PFSK-1 (cell line): ENCODE data around the gene SYCN.

Source experiments
- FOXP2 ChIP-seq: optimal IDR thresholded peaks from 2 replicates; pipeline ENCODE3; 2011; ENCODE audit warnings: borderline replicate concordance, control low read depth, inconsistent platforms; ENCODE audit not compliant: insufficient read depth; ENCODE audit errors: extremely low read length, extremely low read depth
- POLR2AphosphoS5 ChIP-seq: IDR thresholded peaks from 2 replicates; pipeline ENCODE4 v1.6.1; 2012; ENCODE audit warnings: low read depth, mild to moderate bottlenecking, control low read depth, low read length, moderate library complexity
- SIN3A ChIP-seq: IDR thresholded peaks from 2 replicates; pipeline ENCODE4 v1.6.1; 2012; ENCODE audit warnings: mild to moderate bottlenecking, low read length, moderate library complexity, borderline replicate concordance; ENCODE audit not compliant: insufficient read depth
- TAF1 ChIP-seq: IDR thresholded peaks from 2 replicates; pipeline ENCODE4 v1.6.1; 2012; ENCODE audit warnings: low read length, control low read depth, borderline replicate concordance; ENCODE audit not compliant: insufficient read depth
- TF ChIP-seq, protein P1 (sequence below), 2 experiments: IDR thresholded peaks; 2 replicates each; pipeline versions ENCODE4 v1.6.1 to v1.8.0; 2011 to 2012; ENCODE audit warnings: low read depth in 2 of 2, low read length in 2 of 2, control low read depth in 1 of 2, inconsistent platforms in 1 of 2, mild to moderate bottlenecking in 1 of 2, moderate library complexity in 1 of 2; ENCODE audit not compliant: insufficient read depth in 1 of 2

SYCN gene

DNA sequence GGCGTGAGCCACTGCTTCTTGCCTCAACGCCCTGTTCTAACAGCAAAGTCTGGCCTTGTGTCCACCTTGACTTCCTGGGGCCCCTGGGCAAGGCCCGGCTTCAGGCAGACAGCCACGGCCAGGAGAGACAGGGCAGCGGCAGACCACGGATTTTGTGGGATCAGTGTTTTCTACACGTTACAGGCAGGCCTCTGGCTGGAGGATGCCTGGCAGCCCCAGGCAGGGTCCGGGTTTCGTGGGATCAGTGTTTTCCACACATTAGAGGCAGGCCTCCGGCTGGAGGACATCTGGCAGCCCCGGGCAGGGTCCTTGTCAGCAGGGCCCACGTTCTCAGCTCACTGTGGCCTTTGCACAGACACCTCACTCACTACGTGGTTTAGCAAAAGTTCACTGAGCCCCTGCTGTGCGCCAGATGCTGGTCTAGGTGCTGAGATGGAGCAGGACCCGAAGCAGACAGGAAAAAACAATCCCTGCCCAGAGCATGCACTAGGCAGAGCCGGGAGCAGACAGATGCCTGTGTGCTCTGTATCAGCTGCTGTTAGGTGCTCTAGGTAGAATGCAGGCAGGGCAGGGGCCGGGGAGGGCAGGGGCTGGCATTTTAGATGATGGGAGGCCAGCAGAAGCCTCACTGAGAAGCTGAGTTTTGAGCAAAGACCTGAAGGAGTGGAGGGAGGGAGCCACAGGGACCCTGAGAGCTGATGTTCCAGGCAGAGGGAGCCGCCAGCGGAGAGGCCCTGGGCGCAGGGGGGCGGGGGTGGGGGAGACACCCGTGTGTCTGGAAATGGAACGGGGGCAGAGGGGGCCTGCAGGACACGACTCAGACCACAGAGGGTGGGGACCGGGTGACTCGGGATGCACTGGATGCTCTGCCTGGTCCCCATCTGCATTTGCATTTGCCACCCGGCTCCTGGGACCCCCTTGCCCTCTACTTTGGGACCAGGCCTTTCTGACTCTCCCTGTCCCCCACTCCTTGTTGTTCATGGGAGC is 32.3 kb downstream of the SYCN start:
- TF ChIP-seq SIN3A (no peak), TAF1 (no peak)

DNA sequence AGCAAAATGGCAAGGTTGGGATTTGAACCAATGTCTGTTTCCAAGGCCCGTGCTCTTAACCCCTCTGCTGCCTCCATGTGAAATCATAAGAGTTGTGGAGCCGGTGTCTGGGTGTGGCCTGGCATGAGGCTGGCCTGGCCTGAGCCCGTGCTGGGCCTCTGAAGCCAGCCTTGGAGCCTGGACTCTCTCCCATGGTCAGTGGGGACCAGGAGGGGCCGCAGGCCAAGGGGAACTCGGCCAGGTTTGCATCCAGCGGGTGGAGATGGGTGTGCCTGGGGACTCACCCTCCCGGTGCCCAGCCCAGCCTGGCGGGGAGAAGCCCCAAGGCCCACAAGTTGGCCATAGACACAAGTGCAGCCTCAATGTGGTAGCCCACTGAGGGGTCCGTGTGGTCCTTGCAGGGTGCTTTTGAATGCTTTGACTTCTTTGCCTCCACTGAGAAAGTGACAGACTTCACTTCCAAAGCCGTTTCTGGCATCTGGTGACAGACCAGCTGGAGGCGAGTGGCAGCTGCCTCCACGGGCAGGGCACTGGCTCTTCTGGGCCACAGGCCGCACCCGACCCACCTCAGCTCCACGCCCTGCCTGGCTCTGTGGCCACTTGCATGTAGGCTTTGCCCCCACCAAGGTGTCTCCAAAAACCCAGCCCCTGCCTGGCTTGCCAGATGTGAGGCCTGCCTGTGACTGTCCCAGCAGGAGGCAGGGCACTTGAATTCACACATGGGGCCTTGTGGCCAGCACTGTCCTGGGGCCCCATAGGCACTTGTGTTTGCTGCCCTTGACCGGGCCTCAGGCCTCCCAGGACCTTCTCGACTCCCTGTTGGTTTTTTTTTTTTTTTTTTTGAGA is 33.5 kb downstream of the SYCN start:
- TF ChIP-seq, protein P1, sequence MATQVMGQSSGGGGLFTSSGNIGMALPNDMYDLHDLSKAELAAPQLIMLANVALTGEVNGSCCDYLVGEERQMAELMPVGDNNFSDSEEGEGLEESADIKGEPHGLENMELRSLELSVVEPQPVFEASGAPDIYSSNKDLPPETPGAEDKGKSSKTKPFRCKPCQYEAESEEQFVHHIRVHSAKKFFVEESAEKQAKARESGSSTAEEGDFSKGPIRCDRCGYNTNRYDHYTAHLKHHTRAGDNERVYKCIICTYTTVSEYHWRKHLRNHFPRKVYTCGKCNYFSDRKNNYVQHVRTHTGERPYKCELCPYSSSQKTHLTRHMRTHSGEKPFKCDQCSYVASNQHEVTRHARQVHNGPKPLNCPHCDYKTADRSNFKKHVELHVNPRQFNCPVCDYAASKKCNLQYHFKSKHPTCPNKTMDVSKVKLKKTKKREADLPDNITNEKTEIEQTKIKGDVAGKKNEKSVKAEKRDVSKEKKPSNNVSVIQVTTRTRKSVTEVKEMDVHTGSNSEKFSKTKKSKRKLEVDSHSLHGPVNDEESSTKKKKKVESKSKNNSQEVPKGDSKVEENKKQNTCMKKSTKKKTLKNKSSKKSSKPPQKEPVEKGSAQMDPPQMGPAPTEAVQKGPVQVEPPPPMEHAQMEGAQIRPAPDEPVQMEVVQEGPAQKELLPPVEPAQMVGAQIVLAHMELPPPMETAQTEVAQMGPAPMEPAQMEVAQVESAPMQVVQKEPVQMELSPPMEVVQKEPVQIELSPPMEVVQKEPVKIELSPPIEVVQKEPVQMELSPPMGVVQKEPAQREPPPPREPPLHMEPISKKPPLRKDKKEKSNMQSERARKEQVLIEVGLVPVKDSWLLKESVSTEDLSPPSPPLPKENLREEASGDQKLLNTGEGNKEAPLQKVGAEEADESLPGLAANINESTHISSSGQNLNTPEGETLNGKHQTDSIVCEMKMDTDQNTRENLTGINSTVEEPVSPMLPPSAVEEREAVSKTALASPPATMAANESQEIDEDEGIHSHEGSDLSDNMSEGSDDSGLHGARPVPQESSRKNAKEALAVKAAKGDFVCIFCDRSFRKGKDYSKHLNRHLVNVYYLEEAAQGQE (IDR thresholded peaks at IDR 0.05; ENCODE audit: insufficient read depth in 1 of 2, low read depth in 2 of 2, low read length in 2 of 2): no peak
- TF ChIP-seq TAF1 (no peak), POLR2AphosphoS5 (no peak), SIN3A (no peak), FOXP2 (no peak)

DNA sequence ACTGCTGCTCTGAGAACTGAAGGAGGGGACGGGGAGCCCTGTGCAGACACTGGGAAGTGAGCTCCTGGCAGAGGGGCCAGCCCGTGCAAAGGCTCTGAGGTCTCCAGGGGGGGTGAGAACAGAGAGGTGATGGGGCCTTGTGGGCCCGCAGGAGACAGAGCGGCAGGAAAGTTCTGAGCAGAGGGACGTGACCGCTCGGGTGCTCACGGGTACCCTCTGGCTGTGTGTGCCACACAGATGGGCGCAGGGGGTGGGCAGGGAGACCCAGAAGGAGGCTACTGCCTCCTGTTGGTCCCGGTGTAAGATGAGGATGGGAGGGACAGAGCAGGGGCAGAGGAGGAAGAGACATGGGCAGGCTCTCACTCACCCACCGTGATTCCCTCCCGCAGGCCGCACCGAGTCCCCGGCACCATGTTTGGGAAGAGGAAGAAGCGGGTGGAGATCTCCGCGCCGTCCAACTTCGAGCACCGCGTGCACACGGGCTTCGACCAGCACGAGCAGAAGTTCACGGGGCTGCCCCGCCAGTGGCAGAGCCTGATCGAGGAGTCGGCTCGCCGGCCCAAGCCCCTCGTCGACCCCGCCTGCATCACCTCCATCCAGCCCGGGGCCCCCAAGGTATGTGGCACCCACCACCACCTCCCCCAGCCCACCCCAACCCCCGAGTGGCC is 34.8 kb downstream of the SYCN start:
- TF ChIP-seq, protein P1 (IDR thresholded peaks at IDR 0.05; ENCODE audit: insufficient read depth in 1 of 2, low read depth in 2 of 2, low read length in 2 of 2): no peak
- TF ChIP-seq TAF1 (no peak), SIN3A (no peak), POLR2AphosphoS5 (no peak), FOXP2 (no peak)

DNA sequence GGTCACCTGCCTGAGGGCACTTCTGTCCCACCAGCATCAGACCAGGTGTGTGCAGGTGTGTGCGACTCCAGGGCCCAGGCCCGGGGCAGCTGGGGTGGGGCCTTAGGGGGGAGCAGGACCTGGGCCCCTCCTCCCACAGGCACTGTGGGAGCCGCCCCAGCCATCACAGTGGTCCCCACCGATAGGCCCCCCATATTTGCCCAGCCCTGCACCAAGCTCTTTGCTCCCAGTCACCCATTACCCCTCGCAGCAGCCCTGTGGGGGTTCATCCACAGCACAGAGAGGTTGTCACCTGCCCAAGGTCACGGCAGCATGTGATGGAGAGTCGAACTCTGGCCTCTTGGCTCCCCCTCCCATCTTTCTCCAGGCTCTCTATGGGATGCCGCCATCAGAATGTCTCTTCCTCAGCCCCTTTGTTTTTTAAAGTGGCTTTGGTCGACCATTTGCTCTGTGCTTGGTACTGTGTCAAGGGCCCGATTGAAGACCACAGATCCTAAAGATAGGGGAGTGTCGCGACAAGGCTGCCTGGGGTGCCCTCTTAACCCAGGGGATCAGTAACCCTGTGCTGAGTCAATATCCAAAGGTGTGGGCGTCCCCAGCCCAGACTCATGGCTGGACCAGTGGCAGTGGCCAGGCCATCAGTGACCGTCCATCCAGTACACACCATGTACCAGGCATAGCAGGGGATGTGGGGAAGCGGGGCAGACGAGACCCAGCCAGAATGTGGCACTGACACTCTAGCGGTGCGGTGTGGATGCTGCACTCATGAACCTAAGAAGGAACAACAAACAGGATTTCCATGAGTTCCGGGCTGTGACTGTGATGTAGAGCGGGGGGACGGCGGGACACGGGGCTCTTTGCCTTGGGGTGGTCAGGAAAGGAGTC is 35.6 kb downstream of the SYCN start:
- TF ChIP-seq SIN3A (no peak), POLR2AphosphoS5 (no peak), FOXP2 (no peak), TAF1 (no peak)
- TF ChIP-seq, protein P1 (IDR thresholded peaks at IDR 0.05; ENCODE audit: insufficient read depth in 1 of 2, low read depth in 2 of 2, low read length in 2 of 2): no peak
